IMR-90 (cell line): ENCODE measurements around the gene TMEM9B. TPM values are rescaled to one million over a fixed set of nuclear protein-coding genes. Genes with fewer than 3 reads are reported as not detected.

Source experiments
- ATAC-seq: fragments of 200-7000 bp; cut with Tn5 transposase; 2 replicates; pipeline ENCODE4 v1.9.1; 2020; ENCODE audit warnings: low read depth, mild to moderate bottlenecking, moderate library complexity
- BruUV-seq: library from RNA; stranded (reverse); fragments of 400-500 nt; replicated peaks from 2 replicates; lab custom pipeline; 2021; lab: Mats Ljungman, UMichigan
- CTCF ChIA-PET: fragments of 300-600 bp; formaldehyde crosslinking; extraction: SDS; loops from one replicate; lab custom pipeline; 2021; ENCODE audit warnings: antibody characterized with exemption; lab: Yijun Ruan, JAX
- POLR2A ChIA-PET: fragments of 300-600 bp; sonication (Branson Sonifier 250); formaldehyde crosslinking; loops from one replicate; lab custom pipeline; 2022; ENCODE audit warnings: antibody characterized with exemption; ENCODE audit not compliant: unreplicated experiment; lab: Charles Lee
- DNase-seq: peaks from one replicate; pipeline ENCODE4 v3.0.0; 2013
- H2AFZ ChIP-seq: replicated peaks from 2 replicates; pipeline ENCODE3; 2013; ENCODE audit warnings: low read length, mild to moderate bottlenecking; ENCODE audit not compliant: poor library complexity
- H2AK5ac ChIP-seq: 2 replicates; pipeline ENCODE4 v1.6.1; 2013; ENCODE audit warnings: low read depth, low read length, inconsistent platforms
- H2AK9ac ChIP-seq: replicated peaks from 2 replicates; pipeline ENCODE3; 2013; ENCODE audit warnings: mild to moderate bottlenecking, low read depth, low read length, moderate library complexity; ENCODE audit not compliant: poor library complexity
- H2BK120ac ChIP-seq: 2 replicates; pipeline ENCODE4 v1.6.1; 2013; ENCODE audit warnings: low read depth, low read length, inconsistent platforms
- H2BK15ac ChIP-seq: 3 replicates; pipeline ENCODE4 v1.6.1; 2013; ENCODE audit warnings: low read depth, low read length, inconsistent platforms
- H2BK20ac ChIP-seq: 2 replicates; pipeline ENCODE4 v1.6.1; 2013; ENCODE audit warnings: low read depth, mild to moderate bottlenecking, inconsistent platforms, low read length, moderate library complexity
- H2BK5ac ChIP-seq: 2 replicates; pipeline ENCODE4 v1.6.1; 2013; ENCODE audit warnings: mild to moderate bottlenecking, low read depth, low read length, inconsistent platforms; ENCODE audit not compliant: poor library complexity, severe bottlenecking
- H3K14ac ChIP-seq: replicated peaks from 2 replicates; pipeline ENCODE4 v1.6.1; 2013; ENCODE audit warnings: low read depth, low read length, inconsistent platforms
- H3K18ac ChIP-seq: 2 replicates; pipeline ENCODE4 v1.6.1; 2013; ENCODE audit warnings: low read depth, low read length, control low read depth
- H3K23ac ChIP-seq: 2 replicates; pipeline ENCODE4 v1.6.1; 2013; ENCODE audit warnings: low read depth, low read length, inconsistent platforms
- H3K27ac ChIP-seq: 2 replicates; pipeline ENCODE4 v1.5.1; 2013; ENCODE audit warnings: mild to moderate bottlenecking, control low read depth, low read length; ENCODE audit not compliant: insufficient read depth
- H3K27me3 ChIP-seq: 2 replicates; pipeline ENCODE4 v1.6.1; 2013; ENCODE audit warnings: low read length; ENCODE audit not compliant: control insufficient read depth, insufficient read depth
- H3K36me3 ChIP-seq: 2 replicates; pipeline ENCODE4 v1.6.1; 2013; ENCODE audit warnings: low read length, mixed read lengths; ENCODE audit not compliant: control insufficient read depth, insufficient read depth
- H3K4ac ChIP-seq: 2 replicates; pipeline ENCODE4 v1.6.1; 2013; ENCODE audit warnings: low read depth, low read length, inconsistent platforms
- H3K4me1 ChIP-seq: 2 replicates; pipeline ENCODE4 v1.6.1; 2013; ENCODE audit warnings: low read length, mixed read lengths; ENCODE audit not compliant: control insufficient read depth, insufficient read depth
- H3K4me2 ChIP-seq: 2 replicates; pipeline ENCODE4 v1.6.1; 2013; ENCODE audit warnings: low read depth, mild to moderate bottlenecking, control low read depth, low read length, moderate library complexity
- H3K4me3 ChIP-seq: 2 replicates; pipeline ENCODE4 v1.5.1; 2013; ENCODE audit warnings: low read depth, mild to moderate bottlenecking, control low read depth, low read length, moderate library complexity; ENCODE audit not compliant: insufficient read depth
- H3K56ac ChIP-seq: 2 replicates; pipeline ENCODE4 v1.6.1; 2013; ENCODE audit warnings: low read length, inconsistent platforms; ENCODE audit not compliant: insufficient read depth; ENCODE audit errors: extremely low read depth
- H3K79me1 ChIP-seq, 2 experiments: 2 replicates each; pipeline ENCODE4 v1.6.1; 2013; ENCODE audit warnings: low read length in 2 of 2, inconsistent platforms in 1 of 2, low read depth in 1 of 2
- H3K9ac ChIP-seq: 2 replicates; pipeline ENCODE4 v1.6.1; 2013; ENCODE audit warnings: low read depth, low read length, control low read depth
- H3K9me1 ChIP-seq: 2 replicates; pipeline ENCODE4 v1.6.1; 2013; ENCODE audit warnings: low read length, inconsistent platforms; ENCODE audit not compliant: insufficient read depth
- H3K9me3 ChIP-seq: 2 replicates; pipeline ENCODE4 v1.6.1; 2013; ENCODE audit warnings: low read length; ENCODE audit not compliant: control insufficient read depth, insufficient read depth
- H4K20me1 ChIP-seq: 2 replicates; pipeline ENCODE4 v1.6.1; 2013; ENCODE audit warnings: low read length, inconsistent platforms; ENCODE audit not compliant: insufficient read depth
- H4K5ac ChIP-seq: 2 replicates; pipeline ENCODE4 v1.6.1; 2013; ENCODE audit warnings: mild to moderate bottlenecking, low read depth, low read length, control low read depth
- H4K8ac ChIP-seq, 2 experiments: 2 replicates each; pipeline ENCODE4 v1.6.1; 2013; ENCODE audit warnings: low read depth in 2 of 2, low read length in 2 of 2, control low read depth in 1 of 2, inconsistent platforms in 1 of 2
- H4K91ac ChIP-seq: 2 replicates; pipeline ENCODE4 v1.6.1; 2013; ENCODE audit warnings: low read depth, low read length, inconsistent platforms; ENCODE audit not compliant: insufficient read depth
- CEBPB ChIP-seq: IDR thresholded peaks from 2 replicates; pipeline ENCODE4 v1.6.1; 2012; ENCODE audit warnings: low read depth, low read length, improper control_type of control experiment
- MAFK ChIP-seq: IDR thresholded peaks from 2 replicates; pipeline ENCODE4 v1.6.1; 2012; ENCODE audit warnings: low read depth, low read length, improper control_type of control experiment
- RFX5 ChIP-seq: IDR thresholded peaks from 2 replicates; pipeline ENCODE4 v1.8.0; 2012; ENCODE audit warnings: low read depth, mild to moderate bottlenecking, low read length, moderate library complexity
- WGBS, 2 experiments: methylation state at CpG; one replicate each; pipeline versions ENCODE4 v1.1.5 to v1.1.7; 2013; ENCODE audit warnings: missing lambda C conversion rate in 2 of 2; ENCODE audit not compliant: insufficient read length in 1 of 2; ENCODE audit errors: extremely low coverage in 2 of 2; 5-methylcytosine and 5-hydroxymethylcytosine counted together
- dilution Hi-C: fragments of 300-500 bp; cut with HindIII; formaldehyde crosslinking; loops from one replicate; pipeline ENCODE4 v1.14.3; 2018; ENCODE audit warnings: low sequenced_read_pairs; ENCODE audit not compliant: unreplicated experiment
- in situ Hi-C: fragments of 300-500 bp; cut with MboI; formaldehyde crosslinking; loops from 3 replicates; pipeline ENCODE4 v1.14.3; 2019; ENCODE audit warnings: low sequenced_read_pairs, inconsistent platforms, mixed read lengths
- intact Hi-C: fragments of 100-400 bp; cut with micrococcal nuclease; formaldehyde crosslinking; loops from 2 replicates; pipeline ENCODE4 v1.10.0; 2022
- polyA plus RNA-seq, 3 experiments: library from polyadenylated mRNA; depleted of rRNA; stranded (reverse); fragments of >200 nt; gene quantifications; 2 replicates each; pipeline ENCODE4 v1.2.3, GENCODE V29; 2012; ENCODE audit warnings: low replicate concordance in 1 of 3
- total RNA-seq: library from RNA; depleted of rRNA; stranded (reverse); fragments of >200 nt; gene quantifications from 2 replicates; pipeline ENCODE4 v1.2.3, GENCODE V29; 2012
- TF ChIP-seq, protein P1 (sequence below): conservative IDR thresholded peaks from 2 replicates; pipeline ENCODE4 v1.5.1; 2012; ENCODE audit warnings: mild to moderate bottlenecking, low read depth, low read length, improper control_type of control experiment
- TF ChIP-seq, protein P2 (sequence below): fragments of 150-350 bp; IDR thresholded peaks from 2 replicates; pipeline ENCODE4 v1.6.1; 2016; ENCODE audit warnings: low read depth, mild to moderate bottlenecking, low read length, moderate library complexity, borderline replicate concordance
- TF ChIP-seq, protein P3 (sequence below): fragments of 150-350 bp; IDR thresholded peaks from 2 replicates; pipeline ENCODE4 v1.6.1; 2017; ENCODE audit warnings: mild to moderate bottlenecking, antibody characterized with exemption, low read length, low read depth

Gene TMEM9B
- total and polyA plus RNA-seq, 2 of the 4 experiments (the other 2 are of a cell fraction): 24.6 to 25.6 TPM

DNA sequence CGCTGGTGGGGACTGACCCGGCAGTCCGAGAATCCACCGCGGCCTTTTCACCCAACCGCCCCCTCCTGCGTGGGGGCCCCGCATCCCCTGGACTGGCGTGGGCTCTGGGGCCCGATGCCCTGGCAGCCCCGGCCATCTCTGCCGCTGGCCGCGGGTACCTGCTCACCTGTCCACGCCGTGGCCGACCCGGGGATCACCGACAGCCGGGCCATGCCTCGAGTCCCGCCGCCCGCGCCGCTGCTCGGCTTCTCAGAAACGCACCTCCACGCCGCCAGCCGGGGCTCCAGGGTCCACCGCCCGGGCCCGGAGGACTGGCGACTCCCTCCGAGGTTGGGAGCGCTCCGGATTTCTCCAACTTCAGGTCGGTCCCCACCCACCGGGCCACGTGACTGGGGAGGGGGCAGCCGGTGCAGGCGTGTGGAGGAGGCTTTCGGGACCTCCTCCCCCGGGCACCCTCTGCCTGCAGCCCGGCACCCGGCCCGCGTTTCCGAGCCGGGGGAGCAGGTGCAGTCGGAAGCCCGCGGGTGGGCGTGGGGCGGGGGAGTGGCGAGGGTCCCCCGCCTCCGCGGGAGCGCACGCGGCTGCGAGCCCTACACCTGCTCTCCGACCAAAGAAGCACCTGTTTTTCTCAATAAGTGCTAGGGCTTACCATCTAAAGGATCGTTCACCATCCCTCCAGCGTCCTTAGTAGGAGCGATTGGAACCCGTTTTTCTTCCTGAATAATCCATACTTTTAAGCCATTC lies 40.1 kb upstream of the TMEM9B start:
- no peaks in the 10 kb centered on the region for H4K20me1 ChIP-seq
- BruUV-seq: no TSS peak
- ChIA-PET CTCF (no interaction called here), POLR2A (interaction anchor here (0.6 kb wide), 1 partner anchor 13 kb away, joined by 4 read pairs; no protein-coding TSS in a partner anchor)
- H4K91ac ChIP-seq: no peak overlapping the region
- no peak for DNase-seq
- no peaks in the 10 kb centered on the region; the same call in 1 of the 2 replicates for H3K9me1 ChIP-seq
- dilution Hi-C loops (no loop called here), intact Hi-C loops (no loop called here), in situ Hi-C loops (loop anchor here (25.0 kb wide), 1 partner anchor 508 kb away; no protein-coding TSS in a partner anchor)
- peak overlapping the region; percentile 77 for H2AK9ac ChIP-seq
- no peak overlapping the region for H2BK120ac ChIP-seq
- no peak overlapping the region for H2BK20ac ChIP-seq
- H2BK15ac ChIP-seq: no peak overlapping the region
- TF ChIP-seq MAFK (no peak), CEBPB (no peak), RFX5 (0 out of 2 replicates have a peak, but pooled peaks have one; percentile 2)
- TF ChIP-seq, protein P1, sequence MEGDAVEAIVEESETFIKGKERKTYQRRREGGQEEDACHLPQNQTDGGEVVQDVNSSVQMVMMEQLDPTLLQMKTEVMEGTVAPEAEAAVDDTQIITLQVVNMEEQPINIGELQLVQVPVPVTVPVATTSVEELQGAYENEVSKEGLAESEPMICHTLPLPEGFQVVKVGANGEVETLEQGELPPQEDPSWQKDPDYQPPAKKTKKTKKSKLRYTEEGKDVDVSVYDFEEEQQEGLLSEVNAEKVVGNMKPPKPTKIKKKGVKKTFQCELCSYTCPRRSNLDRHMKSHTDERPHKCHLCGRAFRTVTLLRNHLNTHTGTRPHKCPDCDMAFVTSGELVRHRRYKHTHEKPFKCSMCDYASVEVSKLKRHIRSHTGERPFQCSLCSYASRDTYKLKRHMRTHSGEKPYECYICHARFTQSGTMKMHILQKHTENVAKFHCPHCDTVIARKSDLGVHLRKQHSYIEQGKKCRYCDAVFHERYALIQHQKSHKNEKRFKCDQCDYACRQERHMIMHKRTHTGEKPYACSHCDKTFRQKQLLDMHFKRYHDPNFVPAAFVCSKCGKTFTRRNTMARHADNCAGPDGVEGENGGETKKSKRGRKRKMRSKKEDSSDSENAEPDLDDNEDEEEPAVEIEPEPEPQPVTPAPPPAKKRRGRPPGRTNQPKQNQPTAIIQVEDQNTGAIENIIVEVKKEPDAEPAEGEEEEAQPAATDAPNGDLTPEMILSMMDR: no peak
- TF ChIP-seq, protein P2, sequence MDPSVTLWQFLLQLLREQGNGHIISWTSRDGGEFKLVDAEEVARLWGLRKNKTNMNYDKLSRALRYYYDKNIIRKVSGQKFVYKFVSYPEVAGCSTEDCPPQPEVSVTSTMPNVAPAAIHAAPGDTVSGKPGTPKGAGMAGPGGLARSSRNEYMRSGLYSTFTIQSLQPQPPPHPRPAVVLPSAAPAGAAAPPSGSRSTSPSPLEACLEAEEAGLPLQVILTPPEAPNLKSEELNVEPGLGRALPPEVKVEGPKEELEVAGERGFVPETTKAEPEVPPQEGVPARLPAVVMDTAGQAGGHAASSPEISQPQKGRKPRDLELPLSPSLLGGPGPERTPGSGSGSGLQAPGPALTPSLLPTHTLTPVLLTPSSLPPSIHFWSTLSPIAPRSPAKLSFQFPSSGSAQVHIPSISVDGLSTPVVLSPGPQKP: no peak
- TF ChIP-seq, protein P3, sequence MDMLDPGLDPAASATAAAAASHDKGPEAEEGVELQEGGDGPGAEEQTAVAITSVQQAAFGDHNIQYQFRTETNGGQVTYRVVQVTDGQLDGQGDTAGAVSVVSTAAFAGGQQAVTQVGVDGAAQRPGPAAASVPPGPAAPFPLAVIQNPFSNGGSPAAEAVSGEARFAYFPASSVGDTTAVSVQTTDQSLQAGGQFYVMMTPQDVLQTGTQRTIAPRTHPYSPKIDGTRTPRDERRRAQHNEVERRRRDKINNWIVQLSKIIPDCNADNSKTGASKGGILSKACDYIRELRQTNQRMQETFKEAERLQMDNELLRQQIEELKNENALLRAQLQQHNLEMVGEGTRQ: 0 out of 2 replicates have a peak, but pooled peaks have one; percentile 23
- H3K9me3 ChIP-seq: no peaks in the 10 kb centered on the region
- H3K9ac ChIP-seq: no peak overlapping the region
- H3K27ac ChIP-seq: no peak overlapping the region
- H4K5ac ChIP-seq: no peak overlapping the region
- H2BK5ac ChIP-seq: no peak overlapping the region
- 16% methylated on average over 19 of the region's 69 CpGs; no CpG with 5 or more reads in 1 of the 2 experiments for WGBS, 2 experiments
- H3K4ac ChIP-seq: no peak overlapping the region
- H3K18ac ChIP-seq: no peak overlapping the region
- peaks cover 7% of the 10 kb centered on the region; the same call in 1 of the 2 replicates for H3K4me1 ChIP-seq
- H3K14ac ChIP-seq: no peak overlapping the region
- H3K79me1 ChIP-seq: peaks cover 5 to 16% of the 10 kb centered on the region in 2 experiments; a peak in 3 of 4 replicates
- peak overlapping the region; percentile 65 for H3K4me3 ChIP-seq
- H4K8ac ChIP-seq: no peak overlapping the region; a peak in 1 of 4 replicates
- H3K36me3 ChIP-seq: no peaks in the 10 kb centered on the region
- no peak overlapping the region for H3K23ac ChIP-seq
- ATAC-seq: no peak
- H2AK5ac ChIP-seq: no peak overlapping the region
- H2AFZ ChIP-seq: peak overlapping the region; percentile 73
- peak overlapping the region; percentile 85 for H3K4me2 ChIP-seq
- no peak overlapping the region for H3K56ac ChIP-seq
- peaks cover 39% of the 10 kb centered on the region for H3K27me3 ChIP-seq
